GM04503 (cell line): ENCODE data around the gene TTC39A.

Experiments used
- DNase-seq: peaks from one replicate; pipeline ENCODE4 v3.0.0-alpha.2; 2012; ENCODE audit warnings: low read depth

TTC39A gene

DNA sequence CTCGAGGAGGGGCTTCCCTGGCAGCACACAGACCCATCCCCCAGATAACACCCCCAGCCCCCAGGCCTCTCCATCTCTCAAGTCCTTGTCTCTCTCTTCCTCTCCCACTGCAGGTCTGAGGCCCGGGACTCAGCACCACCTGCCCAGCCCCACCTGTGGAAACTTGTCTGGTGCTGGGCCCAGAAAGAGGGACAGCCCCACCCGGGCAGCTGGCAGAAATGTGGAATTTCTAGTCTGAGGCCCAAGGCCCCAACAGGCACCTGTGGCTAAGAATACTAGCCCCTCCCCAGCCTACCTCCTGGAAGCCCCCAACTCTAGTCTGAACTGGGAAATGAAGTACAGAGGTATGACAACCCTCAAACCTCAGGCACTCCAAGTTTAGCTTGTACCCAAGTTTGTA, 15.4 kb downstream of the TTC39A start:
- no peak for DNase-seq

DNA sequence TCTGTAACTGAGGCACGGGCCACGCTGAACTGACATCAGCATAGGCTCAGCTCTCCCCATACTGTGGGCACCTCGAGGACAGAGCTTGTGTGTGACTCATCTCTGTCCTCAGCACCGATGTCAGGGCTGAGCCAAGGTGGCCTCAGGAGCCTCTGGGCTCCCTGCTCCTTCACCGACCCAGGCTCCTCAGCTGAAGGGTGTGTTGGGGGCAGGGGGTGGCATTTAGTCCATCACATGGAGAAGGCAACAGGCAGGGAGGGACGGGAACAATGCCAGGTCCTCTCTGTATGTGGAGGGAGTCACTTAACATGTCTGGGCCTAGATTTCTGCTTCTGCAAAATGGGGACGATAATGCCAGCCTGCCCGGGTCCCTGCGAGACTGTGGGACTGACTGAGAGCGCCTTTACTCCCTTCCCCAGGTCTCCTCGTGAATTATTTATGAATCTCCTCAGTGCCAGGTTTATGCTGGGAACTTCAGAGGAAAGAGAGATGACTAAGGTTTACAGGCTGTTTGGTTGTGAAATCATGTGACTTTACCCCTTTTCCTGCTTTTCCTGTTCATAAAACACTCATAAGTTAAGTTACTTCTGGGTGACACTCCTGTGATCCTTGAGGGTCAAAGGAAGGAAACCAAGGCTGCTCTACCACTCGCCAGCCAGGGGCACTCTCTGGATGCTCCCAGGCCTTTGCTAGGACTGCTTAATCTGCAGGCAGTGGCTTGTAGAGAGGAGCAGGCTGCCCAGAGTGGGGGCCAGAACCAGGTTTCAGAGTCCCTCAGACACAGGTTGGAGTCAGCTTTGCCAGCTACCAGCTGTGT, 16.2 kb downstream of the TTC39A start:
- peak; percentile 50 for DNase-seq

DNA sequence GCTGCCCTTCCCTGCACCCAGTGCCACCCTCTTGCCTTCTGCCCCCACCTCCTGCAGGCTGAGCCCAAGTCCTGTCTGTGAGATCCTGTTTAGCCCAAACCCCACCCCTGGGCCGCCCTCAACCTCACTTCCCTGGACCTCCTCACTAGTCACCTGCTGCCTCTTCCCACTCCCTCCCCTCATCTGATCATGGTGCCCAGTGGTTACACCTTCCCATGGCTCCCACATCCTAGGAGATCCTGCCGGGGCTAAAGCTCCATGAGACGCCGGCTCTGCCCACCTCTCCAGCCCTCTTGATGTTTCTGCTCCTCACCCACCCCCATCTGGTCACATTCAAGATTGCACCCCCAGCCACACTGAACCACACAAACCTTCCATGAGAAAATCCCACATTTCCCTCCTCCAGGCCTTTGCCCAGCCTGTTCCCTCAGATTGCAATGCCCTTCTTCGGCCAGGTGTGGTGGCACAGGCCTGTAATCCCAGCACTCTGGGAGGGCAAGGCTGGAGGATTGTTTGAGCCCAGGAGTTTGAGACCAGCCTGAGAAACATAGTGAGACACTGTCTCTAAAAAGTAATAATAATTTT, 17.0 kb downstream of the TTC39A start:
- no peak for DNase-seq

DNA sequence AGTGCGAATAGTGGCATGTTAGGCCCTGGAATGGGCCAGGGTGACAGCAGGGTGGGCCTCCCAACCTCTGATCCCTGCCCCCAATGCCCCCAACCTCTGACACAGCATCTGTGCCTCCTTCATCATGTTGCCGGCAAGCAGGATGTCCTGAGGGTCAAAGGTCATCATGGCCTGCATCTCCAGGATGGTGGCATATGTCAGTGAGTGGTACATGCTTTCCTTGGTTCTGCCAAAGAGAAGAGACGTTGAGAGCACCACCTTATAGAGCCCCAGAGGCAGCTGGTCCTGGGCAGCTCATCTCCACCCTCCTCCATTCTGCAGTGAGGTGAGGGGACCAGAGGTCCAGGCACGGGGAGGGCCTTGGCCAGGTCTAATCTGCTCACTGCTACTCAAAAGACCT, 17.6 kb downstream of the TTC39A start:
- DNase-seq, result no peak

DNA sequence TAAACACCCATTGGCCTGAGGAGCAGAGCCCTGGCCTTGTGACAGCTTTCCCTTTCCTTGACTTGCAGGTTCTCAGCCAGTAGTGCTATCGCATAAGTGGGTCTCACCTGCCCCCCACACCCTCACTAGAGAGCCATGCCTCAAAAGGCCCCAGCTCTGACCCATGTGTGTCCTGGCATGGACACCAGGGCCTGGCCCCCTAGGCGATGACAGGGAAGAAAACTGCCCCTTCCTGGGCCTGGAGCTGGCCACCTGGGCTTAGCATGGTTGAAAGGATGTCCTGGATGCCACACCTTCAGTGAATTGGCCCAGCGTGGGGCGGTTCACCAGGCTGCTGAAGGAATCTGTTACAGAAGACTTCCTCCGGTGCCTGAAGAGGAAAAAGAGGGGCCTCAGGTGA, 18.5 kb downstream of the TTC39A start:
- DNase-seq, result no peak

DNA sequence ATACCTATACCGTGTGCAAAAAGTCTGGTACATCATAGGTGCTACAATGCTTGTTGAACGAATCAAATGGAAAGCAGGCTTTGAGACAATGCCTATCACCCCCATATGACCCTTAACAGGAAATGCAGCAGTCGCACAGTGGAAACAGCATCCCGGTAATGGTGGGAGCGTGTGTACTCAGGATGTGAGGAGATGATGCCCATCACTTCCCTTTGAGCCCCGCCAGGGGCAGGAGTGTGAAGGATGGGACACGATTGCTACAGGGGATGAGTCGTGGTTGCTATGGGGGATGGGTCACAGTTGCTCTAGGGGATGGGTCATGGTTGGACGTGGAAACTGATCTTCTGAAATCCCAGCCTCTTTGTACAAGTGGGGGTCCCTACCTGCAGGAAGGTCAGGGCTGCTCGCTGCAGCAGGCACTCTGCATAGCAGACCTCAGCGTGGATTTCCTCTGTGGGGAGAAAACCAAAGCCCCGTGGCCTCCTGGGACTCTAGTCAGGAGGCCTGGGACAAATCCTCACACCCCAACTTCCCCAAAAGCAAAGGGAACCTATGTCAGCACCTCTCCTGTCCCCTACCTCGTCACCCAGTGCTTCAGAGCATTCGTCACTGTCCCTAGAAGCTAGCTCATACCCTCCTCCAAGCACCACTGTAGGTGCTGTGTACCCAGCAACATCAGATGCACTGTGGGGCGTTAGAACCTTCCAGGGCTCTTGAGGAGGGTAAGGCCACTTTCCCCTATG, 19.3 kb downstream of the TTC39A start:
- DNase-seq, result no peak

DNA sequence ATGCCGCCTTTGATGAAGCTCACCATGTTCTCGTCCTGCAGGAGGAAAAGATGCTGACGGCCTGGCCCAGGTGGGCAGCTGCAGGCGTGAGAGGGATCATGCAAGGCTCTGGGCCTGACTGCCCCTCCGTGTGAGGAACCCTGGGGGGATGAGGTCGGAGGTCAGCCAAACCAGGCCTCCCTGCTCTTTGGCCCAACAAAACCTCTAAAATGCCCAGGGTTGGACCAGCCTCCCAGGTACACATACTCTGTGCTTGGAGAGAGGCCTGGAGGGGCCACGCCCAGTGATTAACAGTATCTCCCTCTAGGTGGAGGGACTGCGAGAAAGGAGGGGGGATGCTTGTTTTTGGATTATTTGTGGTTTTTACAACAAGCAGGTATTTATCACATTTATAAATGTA, 21.1 kb downstream of the TTC39A start:
- no peak for DNase-seq

DNA sequence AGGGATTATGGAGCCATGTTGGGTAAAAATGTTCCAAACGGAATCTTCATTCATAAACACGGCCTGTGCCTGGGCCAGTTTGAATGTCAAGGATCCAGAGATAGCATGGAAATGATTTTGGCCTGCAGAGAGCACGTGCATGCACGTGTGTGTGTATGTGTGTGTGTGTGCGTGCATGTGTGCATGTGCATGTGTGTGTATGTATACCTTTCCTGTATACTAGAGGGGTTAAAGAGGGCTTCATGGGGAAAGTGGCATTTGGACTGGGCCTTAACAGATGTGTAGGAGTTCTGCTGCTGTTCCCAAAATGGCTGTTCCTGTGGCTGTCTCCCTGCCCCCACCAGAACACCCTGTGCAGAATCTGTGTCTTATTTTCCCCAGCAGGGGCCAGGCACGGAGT, 21.7 kb downstream of the TTC39A start:
- DNase-seq, result no peak

DNA sequence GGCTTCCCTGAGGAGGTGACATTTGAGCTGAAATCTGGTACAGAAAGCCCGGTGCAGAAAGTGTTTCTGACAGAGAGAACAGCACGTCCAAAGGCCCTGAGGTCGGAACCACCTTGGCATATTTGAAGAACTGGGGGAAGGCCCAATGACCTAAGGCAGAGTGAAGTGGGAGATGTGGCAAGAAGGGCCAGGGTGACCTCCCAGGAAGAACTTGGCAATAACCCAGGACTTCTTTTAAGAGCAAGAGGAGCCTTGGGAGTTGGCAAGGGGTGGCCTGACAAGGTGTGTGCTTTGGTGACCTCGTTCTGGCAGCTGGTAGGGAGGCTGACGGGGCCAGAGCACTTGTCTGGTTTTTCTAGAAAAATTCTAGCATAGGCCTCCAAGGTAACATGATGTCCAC, 23.4 kb downstream of the TTC39A start:
- no peak for DNase-seq

DNA sequence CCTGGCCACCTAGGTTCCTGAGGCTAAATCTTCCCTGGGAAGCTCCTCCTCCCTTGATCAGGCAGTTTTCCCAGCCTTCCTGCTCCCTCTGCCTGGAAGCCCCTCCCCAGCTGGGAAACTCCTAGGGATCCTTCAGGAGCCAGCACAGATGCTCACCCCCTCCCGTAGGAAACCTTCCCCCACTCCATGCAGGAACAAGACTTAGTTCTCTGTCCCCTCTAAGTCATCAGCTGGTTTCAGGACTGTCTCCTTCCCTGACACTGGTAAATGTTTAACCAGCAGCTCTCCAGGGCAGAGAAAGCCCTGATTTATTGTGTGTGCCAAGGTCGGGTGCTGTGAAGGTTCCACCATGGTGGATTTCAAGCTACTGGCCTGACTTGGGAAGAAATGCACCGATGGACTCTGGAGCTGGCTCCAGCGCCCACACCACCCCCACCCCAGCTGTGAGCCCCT, 25.0 kb downstream of the TTC39A start:
- no peak for DNase-seq

DNA sequence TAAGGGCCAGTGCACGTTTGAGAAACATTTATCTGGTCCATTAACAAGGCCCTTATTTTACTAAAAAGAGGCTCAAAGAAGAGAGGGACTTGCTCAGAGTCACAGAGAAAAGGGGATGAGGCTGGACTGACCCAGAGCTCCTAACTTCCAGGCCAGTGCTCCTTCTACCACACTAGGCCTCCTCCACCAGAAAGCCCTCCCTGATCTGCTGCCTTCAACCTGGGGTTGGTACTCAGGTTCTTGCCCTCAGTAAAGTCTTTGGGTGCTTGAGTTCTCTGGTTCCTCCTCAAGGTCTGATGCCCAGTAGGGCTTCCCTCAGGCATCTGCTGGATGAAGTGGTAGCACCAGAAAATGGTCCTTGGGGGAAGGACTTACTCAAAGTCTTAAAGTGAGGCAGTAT, 26.0 kb downstream of the TTC39A start:
- no peak for DNase-seq

DNA sequence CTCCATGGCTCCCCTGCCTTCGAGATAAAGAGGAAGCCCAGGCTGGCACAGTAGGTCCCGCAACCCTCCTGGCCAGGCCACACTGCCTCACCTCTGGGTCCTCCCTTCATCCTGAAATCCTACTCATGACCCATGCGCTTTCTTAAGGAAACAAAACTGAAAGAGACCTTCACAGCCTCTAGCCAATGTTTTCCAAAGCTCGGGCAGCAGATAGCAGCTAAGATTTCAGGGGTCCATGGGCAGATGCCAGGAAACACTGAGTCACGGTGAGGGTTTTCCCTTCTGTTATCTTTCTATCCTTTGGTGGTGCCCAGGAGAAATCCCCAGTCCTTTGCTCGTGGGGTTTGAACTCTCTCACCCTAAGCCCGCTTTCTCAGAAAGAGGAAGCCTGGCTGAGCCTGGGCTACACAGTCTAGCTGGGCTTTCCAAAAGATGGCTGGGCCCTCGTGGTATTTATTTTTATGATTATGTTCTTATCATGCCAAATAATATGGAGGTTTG, 26.6 kb downstream of the TTC39A start:
- DNase-seq, result no peak

DNA sequence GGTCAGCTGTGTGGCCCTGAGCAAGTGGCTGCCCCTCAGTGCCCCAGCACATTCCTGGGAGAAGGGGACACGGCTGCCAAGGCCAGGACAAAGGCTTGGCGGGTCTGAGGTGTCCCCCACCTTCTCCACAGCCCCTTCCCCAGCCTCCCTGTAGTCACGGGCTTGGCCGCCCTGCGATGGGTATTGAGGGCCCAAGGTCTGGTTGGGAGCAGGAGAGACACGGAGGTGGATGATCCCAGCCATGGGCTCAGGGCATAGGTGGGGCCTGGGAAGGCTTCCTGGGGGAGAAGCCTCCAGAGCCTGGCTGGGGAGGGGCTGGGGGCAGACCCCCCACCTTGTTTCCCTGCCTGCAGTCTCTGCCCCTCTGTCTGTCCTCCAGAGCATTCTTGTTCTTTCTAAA, 27.0 kb downstream of the TTC39A start:
- DNase-seq, result no peak

DNA sequence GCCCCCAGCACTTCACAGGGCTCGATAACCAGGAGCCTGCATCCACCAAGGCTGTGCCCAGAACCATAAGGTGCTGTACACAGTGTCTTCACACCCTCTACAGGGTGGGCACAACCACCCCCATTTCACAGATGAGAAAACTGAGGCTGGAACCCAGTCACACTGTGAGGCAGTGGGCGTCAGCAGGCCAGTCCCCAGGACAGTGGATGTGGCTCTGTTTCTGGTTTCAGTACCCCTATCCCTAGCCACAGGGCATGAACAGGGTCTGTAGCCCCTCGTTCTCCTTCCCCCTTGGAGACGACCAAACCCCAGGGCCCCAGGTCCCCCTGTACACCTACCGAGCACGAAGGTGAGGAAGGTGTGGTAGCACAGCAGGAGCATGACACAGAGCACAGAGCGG, 27.6 kb downstream of the TTC39A start:
- DNase-seq, result no peak

DNA sequence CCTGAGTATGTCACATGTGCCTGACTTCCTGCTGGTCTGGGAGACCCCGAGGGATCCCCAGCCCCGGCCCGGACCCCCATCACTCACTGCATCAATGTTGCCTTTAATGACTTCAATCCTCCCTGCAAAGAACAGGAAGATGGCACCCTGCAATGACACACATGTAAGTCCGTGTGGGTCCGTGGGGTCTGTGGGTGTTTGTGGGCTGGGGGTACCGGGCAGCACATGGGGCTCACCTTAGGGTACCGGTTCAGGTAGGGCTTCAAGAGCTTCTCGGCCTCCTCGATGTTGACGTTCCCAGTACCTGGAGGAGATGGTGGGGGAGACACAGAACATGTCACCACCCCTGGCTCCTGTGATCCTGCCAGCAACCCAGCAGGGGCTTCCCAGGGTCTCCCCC, 28.1 kb downstream of the TTC39A start:
- DNase-seq, result no peak

DNA sequence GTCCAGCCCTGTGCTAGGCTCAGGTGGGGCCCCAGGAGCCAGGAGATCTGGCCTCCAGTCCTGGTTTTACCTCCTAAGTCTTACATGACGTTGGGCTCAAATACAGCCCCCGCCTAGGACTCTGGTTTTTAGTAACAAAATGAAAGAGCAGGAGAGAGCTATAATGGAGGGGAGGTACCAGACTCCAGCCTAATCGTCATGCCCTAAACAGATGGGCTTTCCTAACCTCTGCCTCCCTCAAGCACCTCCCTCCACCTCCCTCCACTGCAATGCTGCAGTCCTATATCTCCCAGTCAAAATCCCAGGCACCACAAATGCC, 28.6 kb downstream of the TTC39A start:
- DNase-seq, result no peak

DNA sequence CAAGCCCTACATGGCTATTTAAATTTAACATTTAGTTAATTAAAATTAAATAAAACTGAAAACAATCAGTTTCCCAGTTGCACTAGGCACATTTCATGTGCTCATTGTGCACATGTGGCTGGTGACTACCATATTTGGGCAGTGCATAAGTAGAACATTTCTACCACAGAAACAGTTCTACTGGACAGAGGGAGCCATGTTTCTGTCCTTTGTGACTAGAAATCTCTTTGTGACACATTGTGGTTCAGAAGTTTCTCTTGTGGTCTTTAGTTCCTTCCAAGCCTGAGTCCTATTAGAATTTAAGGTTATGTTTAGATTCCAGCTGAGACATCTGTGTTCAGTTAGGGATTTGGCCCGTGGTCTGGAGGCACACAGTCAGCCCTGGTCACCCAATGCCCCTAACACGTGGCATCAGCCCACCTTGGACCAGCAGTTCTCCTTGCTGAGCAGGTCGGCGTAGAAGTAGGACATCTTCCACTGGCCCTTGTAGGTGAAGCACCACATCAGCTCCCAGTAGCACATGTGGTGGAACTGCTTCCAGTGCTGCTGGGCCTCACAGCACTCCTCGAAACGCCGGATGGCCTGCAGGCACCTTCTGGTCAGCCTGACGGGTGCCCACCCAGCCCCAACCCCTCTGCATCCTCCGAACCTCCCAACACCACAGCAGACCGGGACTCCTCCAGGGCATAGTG, 29.1 kb downstream of the TTC39A start:
- DNase-seq, result no peak

DNA sequence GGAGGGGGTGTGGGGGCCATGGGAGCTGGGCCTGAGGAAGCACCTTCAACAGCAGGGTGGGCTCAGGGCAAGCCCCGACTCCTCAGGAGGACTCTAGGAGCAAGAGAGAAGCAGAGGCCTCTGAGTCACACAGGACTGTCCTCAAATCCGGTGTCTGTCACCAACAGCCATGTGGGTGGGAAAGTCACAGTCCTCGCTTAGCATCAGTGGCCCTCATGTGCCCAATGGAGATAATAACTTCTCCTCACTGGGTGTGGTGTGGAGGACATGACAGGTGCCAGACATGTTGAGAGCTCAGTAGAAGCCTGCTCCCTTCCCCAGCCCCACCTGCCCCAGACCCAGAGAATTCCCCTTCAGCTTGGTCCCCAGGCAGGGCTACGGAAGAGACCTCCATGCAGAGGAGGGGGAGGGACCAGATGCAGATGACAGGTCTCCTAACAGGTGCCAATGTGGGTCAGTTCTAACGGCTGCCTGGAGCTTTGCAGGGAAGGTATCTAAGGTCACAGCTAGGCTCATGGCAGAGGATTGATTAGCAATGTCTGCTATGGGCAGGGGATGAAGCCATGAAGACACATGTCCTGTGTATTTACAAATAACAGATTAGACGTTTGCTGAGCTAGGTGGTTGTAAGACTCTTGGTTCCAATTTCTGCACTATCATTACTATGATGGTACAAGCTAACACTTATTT, 30.2 kb downstream of the TTC39A start:
- no peak for DNase-seq

DNA sequence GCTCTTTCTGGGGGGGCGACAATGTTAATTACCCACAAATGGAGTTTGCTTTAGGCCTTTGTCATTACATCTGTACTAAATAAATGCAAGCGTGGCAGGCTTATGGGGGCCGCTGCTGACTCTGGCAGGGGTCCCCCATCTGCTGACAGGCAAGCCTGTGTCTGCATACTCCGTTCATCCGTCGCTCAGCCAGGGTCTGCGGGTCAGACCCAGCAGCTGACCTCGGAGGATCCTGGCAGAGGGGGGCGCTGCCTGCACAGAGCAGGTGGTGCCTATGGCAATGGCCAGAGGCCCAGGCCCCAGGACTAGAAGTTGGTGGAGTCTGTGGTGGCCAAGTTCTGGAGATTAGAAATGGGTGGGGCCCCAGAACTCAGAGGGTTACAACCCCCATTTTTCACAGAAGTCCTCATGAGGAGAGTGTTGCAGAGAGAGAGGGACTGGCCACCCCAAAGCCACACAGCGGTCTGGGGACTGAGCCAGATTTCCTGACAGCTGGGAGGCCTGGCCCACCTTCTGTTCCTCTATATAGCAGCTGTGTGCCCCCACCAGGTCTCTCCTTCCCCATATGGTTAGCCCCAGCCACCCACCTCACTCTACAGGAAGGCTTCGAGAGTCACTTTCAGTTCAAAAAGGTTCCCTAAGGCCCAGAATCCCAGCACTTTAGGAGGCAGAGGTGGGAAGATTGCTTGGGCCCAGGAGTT, 31.0 kb downstream of the TTC39A start:
- DNase-seq, result no peak

DNA sequence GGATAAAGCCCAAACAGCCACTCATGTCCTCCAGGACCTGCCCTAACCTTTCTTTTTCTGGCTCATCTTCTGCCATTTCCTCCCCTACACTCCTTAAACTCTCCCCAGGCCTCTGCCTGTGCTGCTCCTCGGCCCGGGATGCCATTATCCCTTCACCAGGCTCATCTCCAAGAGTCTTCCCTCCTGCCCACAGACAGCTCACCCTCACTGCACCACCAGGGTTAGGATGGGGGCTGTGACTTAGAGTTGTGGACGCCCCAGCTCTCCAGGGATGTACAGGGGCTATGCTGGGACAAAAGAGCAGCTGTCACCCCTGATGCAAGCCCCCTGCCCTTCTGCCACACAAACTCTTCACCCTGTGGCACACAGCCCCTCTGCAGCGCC, 32.0 kb downstream of the TTC39A start:
- DNase-seq, result no peak
